Measurements from ENCODE around the gene MAP2.

MAP2 gene

GRCh38 chr2:209533391-209533790 is 109.5 kb downstream of the MAP2 start:
- TF ChIP-seq CTCF (IDR thresholded peaks at IDR 0.05) = no peak
- H3K27me3 ChIP-seq = no peaks in the 10 kb centered on the region
- H3K4me3 ChIP-seq = no peak overlapping the region
- no peaks in the 10 kb centered on the region for H3K36me3 ChIP-seq
- no peaks in the 10 kb centered on the region for H3K9me3 ChIP-seq
- H3K27ac ChIP-seq = no peak overlapping the region
- H3K4me1 ChIP-seq = peaks cover 0 to 42% (median 2%) of the 10 kb centered on the region in 4 donors
- no peak for DNase-seq
- intact Hi-C loops (cut with DNase I; ENCODE audit: low total_unique reads) = no loop called here

GRCh38 chr2:209534228-209534627 is 110.4 kb downstream of the MAP2 start:
- DNase-seq = no peak
- no peak for TF ChIP-seq CTCF (IDR thresholded peaks at IDR 0.05)
- Histone ChIP-seq H3K36me3 (no peaks in the 10 kb centered on the region), H3K9me3 (no peaks in the 10 kb centered on the region), H3K4me1 (peaks cover 0 to 46% (median 2%) of the 10 kb centered on the region in 4 donors), H3K4me3 (no peak overlapping the region), H3K27ac (no peak overlapping the region), H3K27me3 (no peaks in the 10 kb centered on the region)
- intact Hi-C loops (cut with DNase I; ENCODE audit: low total_unique reads) = no loop called here

- Histone ChIP-seq H3K9me3 (no peaks in the 10 kb centered on the region), H3K4me3 (no peak overlapping the region), H3K4me1 (peaks cover 0 to 38% (median 2%) of the 10 kb centered on the region in 4 donors), H3K27me3 (no peaks in the 10 kb centered on the region), H3K27ac (no peak overlapping the region), H3K36me3 (no peaks in the 10 kb centered on the region)
- intact Hi-C loops (cut with DNase I; ENCODE audit: low total_unique reads) = no loop called here
- no peak for TF ChIP-seq CTCF (IDR thresholded peaks at IDR 0.05)
- no peak for DNase-seq
Measured at GRCh38 chr2:209536363-209536762, 112.5 kb downstream of the MAP2 start.

- Histone ChIP-seq H3K4me1 (no peaks in the 10 kb centered on the region), H3K9me3 (no peaks in the 10 kb centered on the region), H3K27me3 (no peaks in the 10 kb centered on the region), H3K36me3 (no peaks in the 10 kb centered on the region), H3K4me3 (no peak overlapping the region), H3K27ac (no peak overlapping the region)
- intact Hi-C loops (cut with DNase I; ENCODE audit: low total_unique reads) = loop anchor here (10.0 kb wide), 1 partner anchor 53 kb away; no protein-coding TSS in a partner anchor
- no peak for TF ChIP-seq CTCF (IDR thresholded peaks at IDR 0.05)
- DNase-seq = no peak
Measured at GRCh38 chr2:209547726-209548125, 123.9 kb downstream of the MAP2 start.

GRCh38 chr2:209549589-209549988 is 125.7 kb downstream of the MAP2 start:
- intact Hi-C loops (cut with DNase I; ENCODE audit: low total_unique reads) = loop anchor here (10.0 kb wide), 1 partner anchor 55 kb away; no protein-coding TSS in a partner anchor
- H3K9me3 ChIP-seq = no peaks in the 10 kb centered on the region
- no peak overlapping the region for H3K4me3 ChIP-seq
- DNase-seq = no peak
- no peak overlapping the region for H3K27ac ChIP-seq
- no peak for TF ChIP-seq CTCF (IDR thresholded peaks at IDR 0.05)
- no peaks in the 10 kb centered on the region for H3K27me3 ChIP-seq
- H3K36me3 ChIP-seq = no peaks in the 10 kb centered on the region
- no peaks in the 10 kb centered on the region for H3K4me1 ChIP-seq

- no peak overlapping the region for H3K27ac ChIP-seq
- intact Hi-C loops (cut with DNase I; ENCODE audit: low total_unique reads) = no loop called here
- TF ChIP-seq CTCF (IDR thresholded peaks at IDR 0.05) = no peak
- no peak overlapping the region for H3K4me3 ChIP-seq
- H3K27me3 ChIP-seq = no peaks in the 10 kb centered on the region
- H3K36me3 ChIP-seq = no peaks in the 10 kb centered on the region
- H3K4me1 ChIP-seq = no peaks in the 10 kb centered on the region
- no peaks in the 10 kb centered on the region for H3K9me3 ChIP-seq
- no peak for DNase-seq
Measured at GRCh38 chr2:209553913-209554312, 130.1 kb downstream of the MAP2 start.
